ENCODE data around the gene TBC1D8B. TPM values are rescaled to one million over a fixed set of nuclear protein-coding genes. Genes with fewer than 3 reads are reported as not detected.

Gene TBC1D8B
- total and polyA plus RNA-seq, 2 of the 13 experiments (the other 11 are each of a cell fraction or from before 2014, with no cell fraction given) = 6.2 to 7.2 TPM

DNA sequence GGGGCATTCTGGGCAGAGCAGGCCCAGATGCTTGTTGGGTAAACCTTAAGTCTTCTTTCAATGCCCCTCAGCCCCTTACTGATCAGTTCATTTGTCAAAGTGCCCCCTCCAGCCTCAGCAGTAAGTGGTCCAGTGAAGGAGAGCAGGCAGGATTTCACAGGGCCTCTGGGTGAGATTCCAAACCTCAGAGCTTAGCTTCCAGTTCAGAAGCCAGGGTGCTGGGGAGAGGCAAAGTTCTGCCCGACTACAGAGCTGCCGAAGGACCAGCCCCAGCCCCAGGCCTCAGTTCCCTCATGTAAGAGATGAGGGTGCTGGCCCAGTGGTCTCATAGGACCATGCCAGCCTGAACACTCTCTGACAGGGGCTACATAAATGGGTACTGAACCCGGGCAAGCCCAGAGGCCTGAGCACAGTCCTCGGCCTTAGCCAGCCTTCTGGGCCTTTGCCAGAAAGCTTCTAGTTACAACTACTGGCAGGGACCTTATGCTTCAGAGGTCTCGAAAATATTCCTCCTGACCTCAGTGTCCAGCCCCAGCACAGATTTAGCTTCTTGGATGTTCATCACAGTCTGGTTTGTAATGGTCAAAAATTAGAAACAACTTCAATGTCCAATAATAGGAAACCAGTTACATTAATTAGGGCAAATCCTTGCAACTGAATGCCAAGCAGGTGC, 101.5 kb downstream of the TBC1D8B start (continued):
- TF ChIP-seq, protein P1, sequence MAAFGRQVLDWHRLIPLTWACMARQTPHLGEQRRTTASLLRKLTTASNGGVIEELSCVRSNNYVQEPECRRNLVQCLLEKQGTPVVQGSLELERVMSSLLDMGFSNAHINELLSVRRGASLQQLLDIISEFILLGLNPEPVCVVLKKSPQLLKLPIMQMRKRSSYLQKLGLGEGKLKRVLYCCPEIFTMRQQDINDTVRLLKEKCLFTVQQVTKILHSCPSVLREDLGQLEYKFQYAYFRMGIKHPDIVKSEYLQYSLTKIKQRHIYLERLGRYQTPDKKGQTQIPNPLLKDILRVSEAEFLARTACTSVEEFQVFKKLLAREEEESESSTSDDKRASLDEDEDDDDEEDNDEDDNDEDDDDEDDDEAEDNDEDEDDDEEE (CRISPR knock-in tag; IDR thresholded peaks at IDR 0.05) = no peak
- TF ChIP-seq ZNF607 (CRISPR knock-in tag; IDR thresholded peaks at IDR 0.05; ENCODE audit: borderline replicate concordance) = no peak

DNA sequence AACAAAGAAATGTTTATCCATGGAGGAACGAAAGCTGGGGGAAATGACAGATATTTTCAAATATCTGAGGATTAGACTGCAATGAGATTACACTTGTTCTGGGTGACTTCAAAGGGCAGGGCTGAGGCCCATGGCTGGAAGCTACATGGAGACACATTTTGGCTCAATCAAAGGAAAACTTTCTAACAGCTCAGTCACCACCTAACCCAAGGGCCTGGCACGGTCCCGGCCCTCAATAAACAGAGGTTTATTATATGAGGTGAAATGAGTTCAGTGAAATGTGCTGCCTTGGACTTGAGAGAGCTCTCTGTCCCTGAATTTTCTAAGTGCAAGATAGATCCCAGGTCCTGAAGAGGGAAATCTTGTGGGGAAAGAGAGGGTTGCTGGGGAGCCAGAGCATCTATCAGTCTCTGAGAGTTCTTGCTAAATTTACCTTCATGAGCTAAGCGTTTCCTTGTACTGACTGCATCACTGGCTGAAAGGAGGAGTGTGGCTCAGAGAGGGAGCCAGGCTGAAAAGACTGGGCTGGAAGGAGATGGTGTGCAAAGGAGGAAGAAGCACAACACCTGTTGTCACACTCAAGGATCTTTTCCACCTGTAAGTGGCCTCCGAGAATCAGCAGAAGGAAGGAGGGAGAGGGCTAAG, 102.7 kb downstream of the TBC1D8B start:
- WGBS (ENCODE audit: low lambda C conversion rate) = 77% methylated on average over 4 of the region's 5 CpGs
- Histone ChIP-seq H3K27me3 (ENCODE audit: control insufficient read depth in 1 of 2, insufficient read depth in 2 of 2, low read length in 2 of 2) (no peaks in the 10 kb centered on the region), H3K36me3 (replicated peaks in 1 of 2; ENCODE audit: control insufficient read depth in 1 of 2, insufficient read depth in 2 of 2, low read length in 2 of 2) (no peaks in the 10 kb centered on the region), H2AFZ (ENCODE audit: low read length) (no peak overlapping the region), H3K9ac (ENCODE audit: insufficient read depth, low read depth, low read length) (no peak overlapping the region), H3K4me3 (replicated peaks in 1 of 3; ENCODE audit: insufficient read depth in 1 of 3, low read depth in 2 of 3, low read length in 3 of 3) (no peak overlapping the region), H3K9me3 (ENCODE audit: low read length) (no peaks in the 10 kb centered on the region), H3K27ac (ENCODE audit: extremely low read length, insufficient read depth, low read length) (no peak overlapping the region), H3K79me2 (ENCODE audit: insufficient read depth, low read length) (no peaks in the 10 kb centered on the region), H3K4me1 (ENCODE audit: insufficient read depth, low read length) (peaks cover 66% of the 10 kb centered on the region), H4K20me1 (ENCODE audit: insufficient read depth, low read length) (no peaks in the 10 kb centered on the region), H3K4me2 (ENCODE audit: low read depth, low read length) (no peak overlapping the region)
- no peak for FAIRE-seq
- in situ Hi-C loops (cut with HindIII; ENCODE audit: extremely low pct_ligation_motif_present, low pct_unique_long_range_greater_than_20kb) (no loop called here), intact Hi-C loops (cut with micrococcal nuclease; ENCODE audit: unreplicated experiment) (no loop called here)
- no peak for DNase-seq (ENCODE audit: low spot score)
- TF ChIP-seq ZMAT3 (CRISPR knock-in tag; conservative IDR thresholded peaks at IDR 0.05) = no peak
- TF ChIP-seq, protein P2, sequence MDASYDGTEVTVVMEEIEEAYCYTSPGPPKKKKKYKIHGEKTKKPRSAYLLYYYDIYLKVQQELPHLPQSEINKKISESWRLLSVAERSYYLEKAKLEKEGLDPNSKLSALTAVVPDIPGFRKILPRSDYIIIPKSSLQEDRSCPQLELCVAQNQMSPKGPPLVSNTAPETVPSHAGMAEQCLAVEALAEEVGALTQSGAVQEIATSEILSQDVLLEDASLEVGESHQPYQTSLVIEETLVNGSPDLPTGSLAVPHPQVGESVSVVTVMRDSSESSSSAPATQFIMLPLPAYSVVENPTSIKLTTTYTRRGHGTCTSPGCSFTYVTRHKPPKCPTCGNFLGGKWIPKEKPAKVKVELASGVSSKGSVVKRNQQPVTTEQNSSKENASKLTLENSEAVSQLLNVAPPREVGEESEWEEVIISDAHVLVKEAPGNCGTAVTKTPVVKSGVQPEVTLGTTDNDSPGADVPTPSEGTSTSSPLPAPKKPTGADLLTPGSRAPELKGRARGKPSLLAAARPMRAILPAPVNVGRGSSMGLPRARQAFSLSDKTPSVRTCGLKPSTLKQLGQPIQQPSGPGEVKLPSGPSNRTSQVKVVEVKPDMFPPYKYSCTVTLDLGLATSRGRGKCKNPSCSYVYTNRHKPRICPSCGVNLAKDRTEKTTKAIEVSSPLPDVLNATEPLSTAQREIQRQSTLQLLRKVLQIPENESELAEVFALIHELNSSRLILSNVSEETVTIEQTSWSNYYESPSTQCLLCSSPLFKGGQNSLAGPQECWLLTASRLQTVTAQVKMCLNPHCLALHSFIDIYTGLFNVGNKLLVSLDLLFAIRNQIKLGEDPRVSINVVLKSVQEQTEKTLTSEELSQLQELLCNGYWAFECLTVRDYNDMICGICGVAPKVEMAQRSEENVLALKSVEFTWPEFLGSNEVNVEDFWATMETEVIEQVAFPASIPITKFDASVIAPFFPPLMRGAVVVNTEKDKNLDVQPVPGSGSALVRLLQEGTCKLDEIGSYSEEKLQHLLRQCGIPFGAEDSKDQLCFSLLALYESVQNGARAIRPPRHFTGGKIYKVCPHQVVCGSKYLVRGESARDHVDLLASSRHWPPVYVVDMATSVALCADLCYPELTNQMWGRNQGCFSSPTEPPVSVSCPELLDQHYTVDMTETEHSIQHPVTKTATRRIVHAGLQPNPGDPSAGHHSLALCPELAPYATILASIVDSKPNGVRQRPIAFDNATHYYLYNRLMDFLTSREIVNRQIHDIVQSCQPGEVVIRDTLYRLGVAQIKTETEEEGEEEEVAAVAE (CRISPR knock-in tag; IDR thresholded peaks at IDR 0.05; ENCODE audit: borderline replicate concordance) = no peak
- TF ChIP-seq CHCHD3 (CRISPR knock-in tag; IDR thresholded peaks at IDR 0.05) = no peak
- TF ChIP-seq, protein P3, sequence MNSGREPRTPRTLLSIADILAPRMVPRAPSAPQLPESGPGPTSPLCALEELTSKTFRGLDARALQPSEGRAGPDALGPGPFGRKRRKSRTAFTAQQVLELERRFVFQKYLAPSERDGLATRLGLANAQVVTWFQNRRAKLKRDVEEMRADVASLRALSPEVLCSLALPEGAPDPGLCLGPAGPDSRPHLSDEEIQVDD (CRISPR knock-in tag; IDR thresholded peaks at IDR 0.05; ENCODE audit: borderline replicate concordance) = no peak
- no peak for TF ChIP-seq ERF (CRISPR knock-in tag; IDR thresholded peaks at IDR 0.05)
- ChIA-PET POLR2A (interaction anchor here (0.9 kb wide), 1 partner anchor 28 kb away, joined by 3 read pairs; no protein-coding TSS in a partner anchor), CTCF (ENCODE audit: low intra/inter-chr PET ratio, low total read pairs) (no interaction called here)
- no TSS peak for BruUV-seq (replicated peaks)
- no peak for ATAC-seq

All from HepG2 (cell line).